Glomerular endothelial cell (primary cell): Measurements from ENCODE around the gene SURF4. TPM values are rescaled to one million over a fixed set of nuclear protein-coding genes. Genes with fewer than 3 reads are reported as not detected.

ENCODE experiments used
- DNase-seq: peaks from one replicate; pipeline ENCODE4 v3.0.0-alpha.2; 2011; ENCODE audit warnings: low read depth, low spot score; ENCODE audit errors: extremely low read depth
- total RNA-seq: library from RNA; depleted of rRNA; stranded (reverse); fragments of >200 nt; gene quantifications from 2 replicates; pipeline ENCODE4 v1.2.3, GENCODE V29; 2015

SURF4 gene
- total RNA-seq, 1 donor from 2014 or later: 281 TPM

- no peak for DNase-seq
Observed at GRCh38 chr9:133375116-133375723, 640 bp downstream of the SURF4 start.

- no peak for DNase-seq
Observed at GRCh38 chr9:133374612-133375115, 1.2 kb downstream of the SURF4 start.

GRCh38 chr9:133372144-133372543 is 3.7 kb downstream of the SURF4 start:
- DNase-seq: no peak

GRCh38 chr9:133371261-133371711 is 4.6 kb downstream of the SURF4 start:
- no peak for DNase-seq

GRCh38 chr9:133370685-133371084 is 5.2 kb downstream of the SURF4 start:
- no peak for DNase-seq

GRCh38 chr9:133369933-133370332 is 5.9 kb downstream of the SURF4 start:
- DNase-seq: no peak

GRCh38 chr9:133369422-133369821 is 6.4 kb downstream of the SURF4 start:
- no peak for DNase-seq

GRCh38 chr9:133368249-133368881 is 7.5 kb downstream of the SURF4 start:
- no peak for DNase-seq

GRCh38 chr9:133367778-133368177 is 8.1 kb downstream of the SURF4 start:
- DNase-seq: no peak

- DNase-seq: no peak
Observed at GRCh38 chr9:133367221-133367620, 8.6 kb downstream of the SURF4 start.

- DNase-seq: no peak
Observed at GRCh38 chr9:133366435-133366834, 9.4 kb downstream of the SURF4 start.

GRCh38 chr9:133362359-133363044 is 13.4 kb downstream of the SURF4 start:
- DNase-seq: no peak

GRCh38 chr9:133361507-133362092 is 14.3 kb downstream of the SURF4 start:
- DNase-seq: no peak

GRCh38 chr9:133360400-133361393 is 15.2 kb downstream of the SURF4 start:
- DNase-seq: no peak

- no peak for DNase-seq
Observed at GRCh38 chr9:133359399-133360175, 16.3 kb downstream of the SURF4 start.

- DNase-seq: no peak
Observed at GRCh38 chr9:133357656-133358055, 18.2 kb downstream of the SURF4 start.

GRCh38 chr9:133356391-133357091 is 19.3 kb downstream of the SURF4 start, which contains the start of the genes SURF1 and SURF2:
Gene SURF1 (minus strand): TSS chr9:133356487. CDS start chr9:133356453, 34 bp downstream.
Gene SURF2 (plus strand): TSS chr9:133356550. CDS start chr9:133356593, 43 bp downstream.
- no peak for DNase-seq

- DNase-seq: no peak
Observed at GRCh38 chr9:133355881-133356357, 19.9 kb downstream of the SURF4 start.
